IPS-NIHi7 (cell line): Measurements from ENCODE around the gene SPP1.
"Not testable (repeated sequence)": the region's sequence is repeated elsewhere in the genome, so short reads cannot be mapped to it uniquely, and the experiment has no call there.

Experiments used
- DNase-seq: peaks from one replicate; pipeline ENCODE4 v3.0.0; 2012; ENCODE audit warnings: mixed read lengths; ENCODE audit errors: extremely low spot score

Gene SPP1

DNA sequence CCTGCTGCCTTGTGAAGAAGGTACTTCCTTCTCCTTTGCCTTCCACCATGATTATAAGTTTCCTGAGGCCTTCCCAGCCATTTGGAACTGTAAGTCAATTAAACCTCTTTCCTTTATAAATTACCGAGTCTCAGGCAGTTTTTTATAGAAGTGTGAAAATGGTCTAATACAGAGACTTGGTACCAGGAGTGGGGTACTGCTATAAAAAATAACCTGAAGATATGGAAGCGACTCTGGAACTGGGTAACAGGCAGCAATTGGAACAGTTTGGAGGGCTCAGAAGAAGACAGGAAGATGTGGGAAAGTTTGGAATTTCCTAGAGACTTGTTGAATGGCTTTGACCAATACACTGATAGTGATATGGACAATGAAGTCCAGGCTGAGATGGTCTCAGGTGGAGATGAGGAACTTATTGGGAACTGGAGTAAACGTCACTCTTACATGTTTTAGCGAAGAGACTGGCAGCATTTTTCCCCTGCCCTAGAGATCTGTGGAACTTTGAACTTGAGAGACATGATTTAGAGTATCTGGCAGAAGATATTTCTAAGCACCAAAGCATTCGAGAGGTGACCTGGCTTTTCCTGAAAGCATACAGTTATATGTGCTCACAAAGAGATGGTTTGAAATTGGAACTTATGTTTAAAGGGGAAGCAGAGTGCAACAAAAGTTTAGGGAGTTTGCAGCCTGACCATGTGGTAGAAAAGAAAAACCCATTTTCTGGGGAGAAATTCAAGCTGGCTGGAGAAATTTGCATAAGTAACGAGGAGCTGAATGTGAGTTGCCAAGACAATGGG is 50.6 kb downstream of the SPP1 start:
- not testable (repeated sequence) for DNase-seq

DNA sequence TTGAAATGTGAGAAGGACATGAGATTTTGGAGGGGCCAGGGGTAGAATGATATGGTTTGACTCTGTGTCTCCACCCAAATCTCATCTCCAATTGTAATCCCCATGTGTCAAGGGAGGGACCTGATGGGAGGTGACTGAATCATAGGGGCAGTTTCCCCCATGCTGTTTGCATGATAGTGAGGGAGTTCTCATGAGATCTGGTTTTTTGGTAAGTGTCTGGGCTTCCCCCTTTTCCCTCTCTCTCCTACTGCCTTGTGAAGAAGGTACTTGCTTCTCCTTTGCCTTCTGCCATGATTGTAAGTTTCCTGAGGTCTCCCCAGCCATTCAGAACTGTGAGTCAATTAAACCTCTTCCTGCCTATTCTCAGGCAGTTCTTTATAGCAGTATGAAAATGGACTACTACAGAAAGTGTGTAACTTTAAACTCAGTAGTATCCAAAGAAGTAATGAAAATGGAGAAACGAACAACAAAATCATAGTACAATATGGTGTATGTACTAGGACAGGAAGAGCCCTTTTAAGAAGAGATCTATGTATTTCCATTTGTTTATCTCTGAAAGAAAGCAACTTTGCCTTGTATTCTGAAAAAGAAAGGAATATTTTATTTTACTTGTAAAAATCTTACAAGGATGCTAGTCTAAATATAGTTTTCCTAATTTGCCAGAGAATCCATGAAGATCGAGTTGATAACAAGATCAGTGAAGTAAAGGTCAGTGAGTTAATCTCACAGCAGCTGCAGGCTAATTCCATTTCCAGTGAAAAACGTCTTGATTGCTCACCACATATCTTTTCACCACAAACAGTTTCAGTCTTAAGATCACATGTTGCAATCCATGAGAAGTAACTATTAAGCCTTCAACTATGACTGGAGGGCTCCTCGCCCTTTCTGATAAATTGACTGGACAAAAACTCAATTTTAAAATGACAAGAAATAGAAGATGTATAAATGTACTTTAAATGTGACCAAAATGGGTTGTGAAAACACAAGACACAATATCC is 52.4 kb downstream of the SPP1 start:
- no peak for DNase-seq

DNA sequence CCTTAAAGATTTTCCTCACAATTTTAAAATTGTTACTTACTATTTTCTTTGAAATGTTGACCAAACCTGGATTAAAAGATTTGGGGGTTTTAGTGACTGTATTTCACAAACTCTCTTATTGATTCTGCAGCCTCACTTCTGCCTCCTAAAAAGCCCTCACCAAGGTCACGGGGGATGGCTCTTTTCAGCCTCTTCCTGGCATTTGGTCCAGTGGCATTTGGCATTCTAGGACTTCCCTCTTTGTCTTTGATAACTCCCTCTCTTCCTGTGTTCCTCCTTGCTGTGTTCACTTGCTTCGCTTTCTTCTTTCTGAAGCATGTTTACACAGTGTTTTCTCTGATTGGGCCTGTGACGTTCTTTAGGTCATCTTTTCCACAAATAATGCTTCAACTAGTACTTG is 53.4 kb downstream of the SPP1 start:
- DNase-seq, result no peak

GRCh38 chr4:88029556-88029955 is 54.0 kb downstream of the SPP1 start:
- DNase-seq, result no peak

GRCh38 chr4:88030565-88031310 is 55.2 kb downstream of the SPP1 start:
- DNase-seq, result no peak
